HEK293 (cell line): ENCODE data around the gene CORO6.

Source experiments
- BCL11A ChIP-seq: fragments of 450-650 bp; formaldehyde crosslinking; IDR thresholded peaks from 2 replicates; pipeline ENCODE4 v1.5.1; 2016; ENCODE audit warnings: low read depth, missing biosample characterization, missing genetic modification characterization
- EGR2 ChIP-seq: fragments of 450-650 bp; formaldehyde crosslinking; IDR thresholded peaks from 2 replicates; pipeline ENCODE4 v1.5.1; 2016; ENCODE audit warnings: low read depth, missing biosample characterization, missing genetic modification characterization
- OSR2 ChIP-seq: fragments of 450-650 bp; formaldehyde crosslinking; IDR thresholded peaks from 2 replicates; pipeline ENCODE4 v1.5.1; 2016; ENCODE audit warnings: missing biosample characterization, missing genetic modification characterization
- PRDM10 ChIP-seq: fragments of 450-650 bp; formaldehyde crosslinking; IDR thresholded peaks from 2 replicates; pipeline ENCODE4 v1.5.1; 2016; ENCODE audit warnings: missing biosample characterization, missing genetic modification characterization
- PRDM2 ChIP-seq: fragments of 450-650 bp; formaldehyde crosslinking; IDR thresholded peaks from 2 replicates; pipeline ENCODE4 v1.5.1; 2016; ENCODE audit warnings: missing biosample characterization, missing genetic modification characterization, borderline replicate concordance
- RBAK ChIP-seq: fragments of 450-650 bp; formaldehyde crosslinking; IDR thresholded peaks from 2 replicates; pipeline ENCODE4 v1.5.1; 2016; ENCODE audit warnings: missing biosample characterization, missing genetic modification characterization
- TCF7L2 ChIP-seq: IDR thresholded peaks from 2 replicates; pipeline ENCODE4 v1.6.1; 2011; ENCODE audit warnings: low read depth, mild to moderate bottlenecking, inconsistent platforms, low read length, moderate library complexity, borderline replicate concordance
- YY1 ChIP-seq: fragments of 450-650 bp; formaldehyde crosslinking; IDR thresholded peaks from 2 replicates; pipeline ENCODE4 v1.5.1; 2018; ENCODE audit warnings: missing biosample characterization, missing genetic modification characterization
- ZBTB1 ChIP-seq: fragments of 450-650 bp; formaldehyde crosslinking; IDR thresholded peaks from 2 replicates; pipeline ENCODE4 v1.5.1; 2016; ENCODE audit warnings: missing biosample characterization, missing genetic modification characterization
- ZBTB20 ChIP-seq: fragments of 450-650 bp; formaldehyde crosslinking; IDR thresholded peaks from 2 replicates; pipeline ENCODE4 v1.5.1; 2016; ENCODE audit warnings: missing biosample characterization, missing genetic modification characterization
- ZNF132 ChIP-seq: fragments of 450-650 bp; formaldehyde crosslinking; IDR thresholded peaks from 2 replicates; pipeline ENCODE4 v1.5.1; 2017; ENCODE audit warnings: missing biosample characterization, missing genetic modification characterization, borderline replicate concordance
- ZNF248 ChIP-seq: fragments of 450-650 bp; formaldehyde crosslinking; IDR thresholded peaks from 2 replicates; pipeline ENCODE4 v1.5.1; 2017; ENCODE audit warnings: missing biosample characterization, missing genetic modification characterization
- ZNF292 ChIP-seq: fragments of 450-650 bp; formaldehyde crosslinking; IDR thresholded peaks from 2 replicates; pipeline ENCODE4 v1.5.1; 2016; ENCODE audit warnings: low read depth, missing biosample characterization, missing genetic modification characterization, borderline replicate concordance
- ZNF341 ChIP-seq: fragments of 450-650 bp; formaldehyde crosslinking; IDR thresholded peaks from 2 replicates; pipeline ENCODE4; 2016; ENCODE audit warnings: low read depth, missing biosample characterization, missing genetic modification characterization
- ZNF350 ChIP-seq: fragments of 450-650 bp; formaldehyde crosslinking; IDR thresholded peaks from 2 replicates; pipeline ENCODE4 v1.5.0; 2017; ENCODE audit warnings: missing biosample characterization, mild to moderate bottlenecking, missing genetic modification characterization
- ZNF354C ChIP-seq: fragments of 450-650 bp; formaldehyde crosslinking; IDR thresholded peaks from 2 replicates; pipeline ENCODE4 v1.5.1; 2016; ENCODE audit warnings: missing biosample characterization, missing genetic modification characterization, low read depth, borderline replicate concordance
- ZNF366 ChIP-seq: fragments of 450-650 bp; formaldehyde crosslinking; conservative IDR thresholded peaks from 2 replicates; pipeline ENCODE4 v1.5.1; 2016; ENCODE audit warnings: missing biosample characterization, missing genetic modification characterization
- ZNF423 ChIP-seq: fragments of 450-650 bp; formaldehyde crosslinking; IDR thresholded peaks from 2 replicates; pipeline ENCODE4 v1.5.1; 2016; ENCODE audit warnings: missing biosample characterization, missing genetic modification characterization
- ZNF529 ChIP-seq: fragments of 450-650 bp; formaldehyde crosslinking; IDR thresholded peaks from 2 replicates; pipeline ENCODE4 v1.5.1; 2017; ENCODE audit warnings: missing genetic modification characterization, missing biosample characterization; ENCODE audit not compliant: insufficient replicate concordance
- ZNF571 ChIP-seq: fragments of 450-650 bp; formaldehyde crosslinking; IDR thresholded peaks from 2 replicates; pipeline ENCODE4 v1.5.0; 2017; ENCODE audit warnings: missing biosample characterization, missing genetic modification characterization
- ZNF580 ChIP-seq: fragments of 450-650 bp; formaldehyde crosslinking; IDR thresholded peaks from 2 replicates; pipeline ENCODE4 v1.5.1; 2016; ENCODE audit warnings: missing biosample characterization, missing genetic modification characterization
- ZNF692 ChIP-seq: fragments of 450-650 bp; formaldehyde crosslinking; IDR thresholded peaks from 2 replicates; pipeline ENCODE4 v1.5.1; 2016; ENCODE audit warnings: missing biosample characterization, missing genetic modification characterization
- ZNF704 ChIP-seq: fragments of 450-650 bp; formaldehyde crosslinking; IDR thresholded peaks from 2 replicates; pipeline ENCODE4 v1.5.1; 2016; ENCODE audit warnings: missing biosample characterization, missing genetic modification characterization
- ZNF707 ChIP-seq: fragments of 450-650 bp; formaldehyde crosslinking; IDR thresholded peaks from 2 replicates; pipeline ENCODE4 v1.5.1; 2016; ENCODE audit warnings: missing biosample characterization, missing genetic modification characterization
- ZNF76 ChIP-seq: fragments of 450-650 bp; formaldehyde crosslinking; IDR thresholded peaks from 2 replicates; pipeline ENCODE4; 2016; ENCODE audit warnings: low read depth, missing biosample characterization, missing genetic modification characterization, borderline replicate concordance
- ZSCAN23 ChIP-seq: fragments of 450-650 bp; formaldehyde crosslinking; IDR thresholded peaks from 2 replicates; pipeline ENCODE4 v1.5.1; 2016; ENCODE audit warnings: missing biosample characterization, missing genetic modification characterization
- ZXDB ChIP-seq: fragments of 450-650 bp; formaldehyde crosslinking; IDR thresholded peaks from 2 replicates; pipeline ENCODE4 v1.5.1; 2016; ENCODE audit warnings: missing biosample characterization, missing genetic modification characterization

Gene CORO6

GRCh38 chr17:29568331-29569244 lies 54.1 kb downstream of the CORO6 start, which contains the start of gene TP53I13 (continued):
- 0 out of 2 replicates have a peak, but pooled peaks have one; percentile 27 for TF ChIP-seq ZNF76 (tag by site-specific recombination)
- no peak for TF ChIP-seq TCF7L2
- no peak for TF ChIP-seq RBAK (tag by site-specific recombination)
- no peak; the same call in 1 of the 2 replicates for TF ChIP-seq ZXDB
- no peak for TF ChIP-seq EGR2 (tag by site-specific recombination)
- no peak for TF ChIP-seq ZNF354C (tag by site-specific recombination)
- no peak for TF ChIP-seq ZNF704 (tag by site-specific recombination)
- TF ChIP-seq OSR2 (tag by site-specific recombination): no peak
- no peak for TF ChIP-seq ZNF350
- TF ChIP-seq PRDM2 (tag by site-specific recombination): no peak
- TF ChIP-seq ZBTB20 (tag by site-specific recombination): peak; percentile 97
- TF ChIP-seq ZNF248 (tag by site-specific recombination): no peak
- no peak for TF ChIP-seq ZNF529 (tag by site-specific recombination)
- TF ChIP-seq ZNF132 (tag by site-specific recombination): no peak
- no peak for TF ChIP-seq PRDM10 (tag by site-specific recombination)
- TF ChIP-seq ZSCAN23 (tag by site-specific recombination): no peak
- TF ChIP-seq ZNF571 (tag by site-specific recombination): no peak
- no peak for TF ChIP-seq ZNF292 (tag by site-specific recombination)
- peak; percentile 60 for TF ChIP-seq ZNF692 (tag by site-specific recombination)
- TF ChIP-seq ZNF580 (tag by site-specific recombination): no peak
- TF ChIP-seq ZBTB1 (tag by site-specific recombination): no peak
- TF ChIP-seq ZNF366 (tag by site-specific recombination): peak; percentile 75
- peak; percentile 62; the same call in 1 of the 2 replicates for TF ChIP-seq YY1 (tag by site-specific recombination)
- TF ChIP-seq BCL11A (tag by site-specific recombination): no peak
- no peak for TF ChIP-seq ZNF423 (tag by site-specific recombination)
- TF ChIP-seq ZNF707 (tag by site-specific recombination): no peak
- no peak for TF ChIP-seq ZNF341 (tag by site-specific recombination)
